Lower lobe of right lung (tissue), 2 donors: Measurements from ENCODE around the gene DUSP22. TPM values are rescaled to one million over a fixed set of nuclear protein-coding genes. Genes with fewer than 3 reads are reported as not detected.

Experiments
- ATAC-seq, 2 donors: fragments of 200-7000 bp; cut with Tn5 transposase; one replicate each; pipeline ENCODE4 v1.9.1; 2020 to 2022; ENCODE audit warnings: mild to moderate bottlenecking in 2 of 2, moderate library complexity in 2 of 2
- DNase-seq: peaks from one replicate; pipeline ENCODE4 v3.0.0-alpha.2; 2020
- H3K27ac ChIP-seq: fragments of 200-600 bp; one replicate; pipeline ENCODE4 v1.8.0; 2022
- H3K27me3 ChIP-seq: fragments of 200-600 bp; one replicate; pipeline ENCODE4 v1.8.0; 2022; ENCODE audit warnings: low read depth
- H3K36me3 ChIP-seq: fragments of 200-600 bp; one replicate; pipeline ENCODE4 v1.8.0; 2022; ENCODE audit warnings: mild to moderate bottlenecking
- H3K4me1 ChIP-seq: fragments of 200-600 bp; one replicate; pipeline ENCODE4 v1.8.0; 2022
- H3K4me3 ChIP-seq: fragments of 200-600 bp; one replicate; pipeline ENCODE4 v1.8.0; 2022; ENCODE audit warnings: mild to moderate bottlenecking
- H3K9me3 ChIP-seq: fragments of 200-600 bp; one replicate; pipeline ENCODE4 v1.8.0; 2022
- intact Hi-C: fragments of 100-400 bp; cut with DNase I; formaldehyde crosslinking; loops from one replicate; pipeline ENCODE4 v1.11.0; 2022
- total RNA-seq: library from RNA; stranded (reverse); fragmentation: NEBNext Ultra II Directional; extraction: Animal tissue kit (Norgen Biotek cat#: 25700); gene quantifications from one replicate; pipeline ENCODE4 v1.2.1, GENCODE V29; 2021
- TF ChIP-seq, protein P1 (sequence below): fragments of 200-600 bp; IDR thresholded peaks from one replicate; pipeline ENCODE4 v1.8.0; 2022; ENCODE audit warnings: antibody characterized with exemption, mild to moderate bottlenecking
- donor health status: DM: no; HTN: yes; CAD: no; lungs with severe emphysema.

The DUSP22 gene
- total RNA-seq, 1 donor from 2014 or later = 66.4 TPM

DNA sequence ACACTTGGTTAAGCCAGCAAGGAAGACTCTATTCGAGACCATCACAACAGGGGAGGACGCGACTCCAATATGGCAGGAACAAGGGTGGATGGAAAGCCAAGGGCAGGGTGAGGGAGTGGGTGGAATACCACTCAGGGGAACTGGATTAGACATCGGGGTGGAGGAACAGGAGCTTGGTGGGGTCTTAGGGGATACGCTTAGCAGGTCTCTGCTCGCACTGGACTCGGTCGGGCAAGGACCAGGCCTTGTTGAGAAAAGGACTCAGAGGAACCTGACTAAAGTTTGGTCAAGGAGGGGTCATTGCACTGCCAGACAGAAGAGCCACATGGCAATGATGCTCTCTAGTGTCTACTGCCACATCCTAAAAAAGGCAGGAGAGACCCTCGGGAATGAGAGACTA lies 10.5 kb downstream of the DUSP22 start:
- H3K4me3 ChIP-seq = no peak overlapping the region
- no peaks in the 10 kb centered on the region for H3K27me3 ChIP-seq
- no peaks in the 10 kb centered on the region for H3K9me3 ChIP-seq
- TF ChIP-seq, protein P1, sequence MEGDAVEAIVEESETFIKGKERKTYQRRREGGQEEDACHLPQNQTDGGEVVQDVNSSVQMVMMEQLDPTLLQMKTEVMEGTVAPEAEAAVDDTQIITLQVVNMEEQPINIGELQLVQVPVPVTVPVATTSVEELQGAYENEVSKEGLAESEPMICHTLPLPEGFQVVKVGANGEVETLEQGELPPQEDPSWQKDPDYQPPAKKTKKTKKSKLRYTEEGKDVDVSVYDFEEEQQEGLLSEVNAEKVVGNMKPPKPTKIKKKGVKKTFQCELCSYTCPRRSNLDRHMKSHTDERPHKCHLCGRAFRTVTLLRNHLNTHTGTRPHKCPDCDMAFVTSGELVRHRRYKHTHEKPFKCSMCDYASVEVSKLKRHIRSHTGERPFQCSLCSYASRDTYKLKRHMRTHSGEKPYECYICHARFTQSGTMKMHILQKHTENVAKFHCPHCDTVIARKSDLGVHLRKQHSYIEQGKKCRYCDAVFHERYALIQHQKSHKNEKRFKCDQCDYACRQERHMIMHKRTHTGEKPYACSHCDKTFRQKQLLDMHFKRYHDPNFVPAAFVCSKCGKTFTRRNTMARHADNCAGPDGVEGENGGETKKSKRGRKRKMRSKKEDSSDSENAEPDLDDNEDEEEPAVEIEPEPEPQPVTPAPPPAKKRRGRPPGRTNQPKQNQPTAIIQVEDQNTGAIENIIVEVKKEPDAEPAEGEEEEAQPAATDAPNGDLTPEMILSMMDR = no peak
- ATAC-seq (no peak), DNase-seq (no peak)
- H3K4me1 ChIP-seq = peaks cover 26% of the 10 kb centered on the region
- intact Hi-C loops = no loop called here
- H3K27ac ChIP-seq = no peak overlapping the region
- H3K36me3 ChIP-seq = peaks cover 15% of the 10 kb centered on the region

DNA sequence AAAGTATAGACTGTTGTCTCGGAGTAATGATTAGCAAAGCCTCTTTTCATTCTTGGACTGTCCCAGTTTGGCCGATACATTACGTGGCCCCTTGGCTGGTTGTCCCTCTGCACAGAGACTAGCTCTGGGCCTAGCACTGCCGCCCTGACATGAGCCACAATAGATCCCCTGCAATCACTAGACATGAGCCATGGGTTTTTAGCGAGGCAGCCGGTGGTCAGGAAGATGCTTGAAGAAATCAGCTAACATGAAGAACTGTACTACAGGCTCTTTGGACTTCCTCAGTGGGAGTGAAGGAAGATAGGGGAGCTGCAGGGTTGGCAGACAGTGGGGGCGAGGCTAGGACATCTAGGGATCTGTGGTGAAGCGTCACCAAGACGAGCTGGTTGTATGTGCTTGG lies 11.0 kb downstream of the DUSP22 start:
- ATAC-seq (no peak), DNase-seq (no peak)
- TF ChIP-seq, protein P1 = no peak
- intact Hi-C loops = no loop called here
- H3K9me3 ChIP-seq = no peaks in the 10 kb centered on the region
- peaks cover 21% of the 10 kb centered on the region for H3K4me1 ChIP-seq
- peaks cover 15% of the 10 kb centered on the region for H3K36me3 ChIP-seq
- no peak overlapping the region for H3K27ac ChIP-seq
- H3K4me3 ChIP-seq = no peak overlapping the region
- H3K27me3 ChIP-seq = no peaks in the 10 kb centered on the region

- Histone ChIP-seq H3K9me3 (no peaks in the 10 kb centered on the region), H3K36me3 (peaks cover 15% of the 10 kb centered on the region), H3K4me3 (no peak overlapping the region), H3K27ac (no peak overlapping the region), H3K27me3 (no peaks in the 10 kb centered on the region), H3K4me1 (peaks cover 13% of the 10 kb centered on the region)
- TF ChIP-seq, protein P1 = no peak
- intact Hi-C loops = no loop called here
- DNase-seq = no peak
- no peak for ATAC-seq
Measured at GRCh38 chr6:303948-304558, 11.8 kb downstream of the DUSP22 start.

GRCh38 chr6:304833-305370 lies 12.6 kb downstream of the DUSP22 start:
- H3K36me3 ChIP-seq = peaks cover 15% of the 10 kb centered on the region
- no peak overlapping the region for H3K27ac ChIP-seq
- TF ChIP-seq, protein P1 = no peak
- ATAC-seq = no peak
- intact Hi-C loops = no loop called here
- H3K9me3 ChIP-seq = no peaks in the 10 kb centered on the region
- no peak for DNase-seq
- no peak overlapping the region for H3K4me3 ChIP-seq
- H3K27me3 ChIP-seq = no peaks in the 10 kb centered on the region
- H3K4me1 ChIP-seq = peaks cover 5% of the 10 kb centered on the region

- intact Hi-C loops = no loop called here
- peaks cover 5% of the 10 kb centered on the region for H3K4me1 ChIP-seq
- TF ChIP-seq, protein P1 = no peak
- H3K9me3 ChIP-seq = no peaks in the 10 kb centered on the region
- peaks cover 15% of the 10 kb centered on the region for H3K36me3 ChIP-seq
- H3K27ac ChIP-seq = no peak overlapping the region
- no peaks in the 10 kb centered on the region for H3K27me3 ChIP-seq
- ATAC-seq (no peak), DNase-seq (no peak)
- H3K4me3 ChIP-seq = no peak overlapping the region
Measured at GRCh38 chr6:305371-306206, 13.3 kb downstream of the DUSP22 start.
